ENCODE data around the gene CMTR1. TPM values are rescaled to one million over a fixed set of nuclear protein-coding genes. Genes with fewer than 3 reads are reported as not detected.

Gene CMTR1
- total and polyA plus RNA-seq, 10 of the 15 experiments (the other 5 are each of a cell fraction or from before 2014, with no cell fraction given): 2.7 to 67.0 (median 46.2) TPM

DNA sequence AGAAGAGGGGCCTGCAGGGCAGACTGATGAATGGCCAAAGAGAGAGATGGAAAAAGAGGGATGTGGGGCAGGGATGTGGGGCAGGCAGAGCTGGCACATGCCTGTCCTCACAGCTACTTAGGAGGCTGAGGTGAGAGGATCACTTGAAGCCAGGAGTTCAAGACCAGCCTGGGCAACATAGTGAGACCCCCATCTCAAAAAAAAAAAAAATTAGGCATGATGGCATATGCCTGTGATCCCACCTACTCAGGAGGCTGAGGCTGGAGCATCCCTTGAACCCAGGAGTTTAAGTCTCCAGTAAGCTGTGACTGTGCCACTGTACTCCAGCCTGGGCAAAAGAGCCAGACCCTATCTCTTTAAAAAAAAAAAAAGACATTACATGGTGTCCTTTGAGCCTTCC lies 44.4 kb upstream of the CMTR1 start:
- Histone ChIP-seq H4K20me1 (ENCODE audit: control insufficient read depth, insufficient read depth) (no peaks in the 10 kb centered on the region), H3K9ac (ENCODE audit: control insufficient read depth, insufficient read depth, low read length) (no peak overlapping the region), H3K27ac (ENCODE audit: control insufficient read depth, insufficient read depth) (no peak overlapping the region), H3K4me1 (ENCODE audit: control insufficient read depth, insufficient read depth, low read length) (no peaks in the 10 kb centered on the region), H3K4me2 (ENCODE audit: control insufficient read depth, insufficient read depth) (no peak overlapping the region), H3K36me3 (ENCODE audit: control insufficient read depth in 2 of 2, insufficient read depth in 2 of 2, low read length in 1 of 2) (peaks cover 13 to 20% of the 10 kb centered on the region in 2 experiments; a peak in 3 of 4 replicates), H3K9me3 (replicated peaks; ENCODE audit: control insufficient read depth, insufficient read depth, low read length) (no peaks in the 10 kb centered on the region), H3K79me2 (ENCODE audit: control insufficient read depth, insufficient read depth, low read length) (no peaks in the 10 kb centered on the region), H3K4me3 (no peak overlapping the region), H3K27me3 (replicated peaks in 1 of 2; ENCODE audit: control insufficient read depth in 2 of 2, insufficient read depth in 2 of 2, low read length in 1 of 2) (no peaks in the 10 kb centered on the region), H2AFZ (ENCODE audit: control insufficient read depth, low read depth, low read length) (no peak overlapping the region)
- CTCF ChIA-PET: interaction anchor here (0.7 kb wide), 1 partner anchor 301 kb away, joined by 4 read pairs; no protein-coding TSS in a partner anchor
- intact Hi-C loops (cut with micrococcal nuclease; ENCODE audit: unreplicated experiment): no loop called here
- DNase-seq (ENCODE audit: low read depth, low spot score) (no peak), ATAC-seq (no peak), FAIRE-seq (no peak)
- no TSS peak for BruUV-seq (replicated peaks)
- SMC1A ChIA-PET (ENCODE audit: uncharacterized antibody, unreplicated experiment): no interaction called here
- POLR2A ChIA-PET: no interaction called here
- in situ Hi-C loops (cut with MboI): no loop called here
- TF ChIP-seq ELK1 (IDR thresholded peaks at IDR 0.05; ENCODE audit: low read depth, low read length) (no peak), BACH1 (IDR thresholded peaks at IDR 0.05; ENCODE audit: borderline replicate concordance) (no peak), TCF7 (IDR thresholded peaks at IDR 0.05; ENCODE audit: borderline replicate concordance) (no peak), WRNIP1 (IDR thresholded peaks at IDR 0.05; ENCODE audit: borderline replicate concordance, low read depth, low read length) (no peak), CEBPB (IDR thresholded peaks at IDR 0.05; ENCODE audit: borderline replicate concordance in 1 of 2, low read depth in 2 of 2, low read length in 2 of 2) (no peak), MTA2 (IDR thresholded peaks at IDR 0.05; ENCODE audit: low read depth) (no peak), BCL3 (IDR thresholded peaks at IDR 0.05; ENCODE audit: borderline replicate concordance, insufficient read depth, low read depth, low read length, poor library complexity, severe bottlenecking) (no peak), BMI1 (IDR thresholded peaks at IDR 0.05; ENCODE audit: borderline replicate concordance) (no peak), NBN (IDR thresholded peaks at IDR 0.05) (no peak), CBX3 (IDR thresholded peaks at IDR 0.05; ENCODE audit: borderline replicate concordance, low read depth) (no peak), SP1 (IDR thresholded peaks at IDR 0.05; ENCODE audit: low read depth, low read length) (no peak), TCF12 (IDR thresholded peaks at IDR 0.05; ENCODE audit: low read depth, low read length) (no peak)
- RAD21 ChIA-PET (ENCODE audit: unreplicated experiment): no interaction called here

All from GM12878 (cell line).